Measurements from ENCODE around the gene BHLHE40.

DNA sequence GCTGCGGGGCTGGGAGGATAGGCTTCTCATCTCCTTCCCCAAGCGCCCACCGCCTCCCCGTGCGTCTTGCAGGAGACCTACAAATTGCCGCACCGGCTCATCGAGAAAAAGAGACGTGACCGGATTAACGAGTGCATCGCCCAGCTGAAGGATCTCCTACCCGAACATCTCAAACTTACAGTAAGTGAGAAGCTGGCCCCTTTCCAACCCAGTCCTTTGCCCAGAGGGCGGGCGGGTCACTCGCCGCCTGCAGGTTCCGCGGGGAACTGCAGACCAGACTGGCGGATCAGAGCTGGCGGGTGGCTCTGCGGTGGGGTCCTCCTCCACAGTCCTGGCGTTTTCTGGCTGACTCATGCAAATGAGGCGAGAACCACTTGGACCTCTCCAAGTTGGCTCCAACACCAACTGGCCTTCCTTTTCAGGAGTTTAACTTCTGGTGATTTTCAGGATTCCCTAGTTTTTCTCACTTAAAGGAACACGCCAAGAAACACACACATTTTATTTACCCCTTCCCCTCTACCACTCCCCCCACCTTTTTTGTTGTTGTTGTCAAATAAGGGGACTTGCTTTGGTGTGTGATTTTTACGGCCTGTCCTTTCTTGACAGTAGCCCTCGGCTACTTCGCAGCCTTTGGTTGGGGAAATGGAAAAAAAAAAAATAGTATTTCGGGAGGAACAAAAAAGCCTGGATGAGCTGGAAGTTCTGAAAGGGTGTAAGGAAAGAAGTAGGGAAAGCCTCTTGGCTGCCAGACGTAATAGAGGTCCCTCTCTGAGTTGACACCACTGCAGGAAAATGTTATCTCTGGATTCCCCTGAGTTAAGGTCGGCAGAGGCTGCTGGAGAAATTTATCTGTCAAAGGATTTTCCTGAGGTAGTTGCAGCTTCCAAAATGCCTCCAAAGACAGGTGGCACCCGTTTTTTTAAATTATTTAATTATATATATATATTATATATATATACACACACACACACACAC is 1.3 kb downstream of the BHLHE40 start:
- TF ChIP-seq POLR2A (IDR thresholded peaks at IDR 0.05) (peak in 1 of 2 donors; percentile 57), CTCF (IDR thresholded peaks at IDR 0.05) (peak; percentile 92 to 98 (median 96))
